ENCODE measurements around the gene RIOK1.

The RIOK1 gene

DNA sequence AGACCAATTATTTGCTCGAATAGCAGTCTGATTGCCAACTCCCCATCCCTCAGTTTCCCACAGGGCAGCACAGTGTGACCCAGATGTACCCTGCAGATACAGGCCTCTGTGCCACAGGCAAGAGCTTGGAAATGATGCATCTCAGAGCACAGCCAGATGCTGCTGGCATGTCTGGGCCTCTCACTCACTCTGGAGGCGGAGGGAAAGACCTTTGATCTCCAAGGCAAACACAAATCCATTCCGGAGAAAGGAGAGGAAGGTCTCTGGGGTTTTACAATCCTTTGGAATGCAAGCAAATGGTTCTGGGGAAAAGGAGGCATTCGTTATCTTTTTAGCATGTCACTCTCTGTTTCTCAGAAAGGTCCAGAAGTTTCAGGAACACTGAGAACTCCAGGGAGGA lies 74.2 kb downstream of the RIOK1 start (continued):
- TF ChIP-seq, protein P1, sequence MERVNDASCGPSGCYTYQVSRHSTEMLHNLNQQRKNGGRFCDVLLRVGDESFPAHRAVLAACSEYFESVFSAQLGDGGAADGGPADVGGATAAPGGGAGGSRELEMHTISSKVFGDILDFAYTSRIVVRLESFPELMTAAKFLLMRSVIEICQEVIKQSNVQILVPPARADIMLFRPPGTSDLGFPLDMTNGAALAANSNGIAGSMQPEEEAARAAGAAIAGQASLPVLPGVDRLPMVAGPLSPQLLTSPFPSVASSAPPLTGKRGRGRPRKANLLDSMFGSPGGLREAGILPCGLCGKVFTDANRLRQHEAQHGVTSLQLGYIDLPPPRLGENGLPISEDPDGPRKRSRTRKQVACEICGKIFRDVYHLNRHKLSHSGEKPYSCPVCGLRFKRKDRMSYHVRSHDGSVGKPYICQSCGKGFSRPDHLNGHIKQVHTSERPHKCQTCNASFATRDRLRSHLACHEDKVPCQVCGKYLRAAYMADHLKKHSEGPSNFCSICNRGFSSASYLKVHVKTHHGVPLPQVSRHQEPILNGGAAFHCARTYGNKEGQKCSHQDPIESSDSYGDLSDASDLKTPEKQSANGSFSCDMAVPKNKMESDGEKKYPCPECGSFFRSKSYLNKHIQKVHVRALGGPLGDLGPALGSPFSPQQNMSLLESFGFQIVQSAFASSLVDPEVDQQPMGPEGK (CRISPR knock-in tag; IDR thresholded peaks at IDR 0.05; ENCODE audit: borderline replicate concordance): no peak

DNA sequence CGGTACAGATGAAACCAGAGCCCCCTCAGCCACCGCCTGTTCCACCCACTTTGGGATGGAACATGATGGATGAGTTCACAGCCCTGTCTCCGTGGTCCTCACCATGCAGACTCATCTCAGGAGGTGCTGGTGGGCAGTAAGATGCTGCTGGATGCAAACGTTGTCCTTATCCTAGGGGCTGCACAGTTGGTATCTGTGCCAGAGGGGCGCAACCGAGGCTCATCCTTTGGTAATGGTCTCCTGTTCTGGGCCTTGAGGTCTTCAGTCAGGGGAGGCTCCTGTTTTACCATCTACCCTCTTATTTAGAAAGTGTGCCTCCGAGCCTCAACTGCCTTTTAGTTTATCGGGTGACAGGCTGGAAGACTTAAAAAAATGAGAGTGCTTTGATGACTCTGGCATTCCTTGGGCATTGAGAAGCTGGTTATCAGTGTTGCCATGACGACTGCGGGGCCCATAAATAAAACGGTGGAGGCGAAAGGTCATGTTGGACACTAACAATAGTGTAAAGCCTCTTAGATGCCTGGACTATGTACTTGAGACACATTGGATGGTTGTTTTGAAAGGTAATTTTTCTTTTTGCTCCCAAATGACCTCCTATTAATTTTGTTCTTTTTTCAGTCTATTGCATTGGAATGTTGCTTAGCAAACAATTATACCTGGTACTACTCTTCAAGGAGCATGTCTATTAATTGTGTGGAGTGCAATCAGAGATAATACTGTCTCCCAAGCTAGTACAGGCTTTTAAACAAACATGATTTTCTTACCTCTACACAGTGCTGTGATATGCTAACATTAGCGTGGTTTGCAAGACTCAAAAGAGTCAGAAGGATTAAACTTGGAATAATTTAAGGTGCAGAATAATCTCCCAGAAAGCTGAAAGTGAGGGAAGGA lies 77.6 kb downstream of the RIOK1 start:
- no peak for TF ChIP-seq ZC3H10 (CRISPR knock-in tag; IDR thresholded peaks at IDR 0.05)
- TF ChIP-seq RARB (CRISPR knock-in tag; IDR thresholded peaks at IDR 0.05): no peak
- TF ChIP-seq CREB5 (CRISPR knock-in tag; IDR thresholded peaks at IDR 0.05; ENCODE audit: low read depth): no peak
- TF ChIP-seq, protein P2, sequence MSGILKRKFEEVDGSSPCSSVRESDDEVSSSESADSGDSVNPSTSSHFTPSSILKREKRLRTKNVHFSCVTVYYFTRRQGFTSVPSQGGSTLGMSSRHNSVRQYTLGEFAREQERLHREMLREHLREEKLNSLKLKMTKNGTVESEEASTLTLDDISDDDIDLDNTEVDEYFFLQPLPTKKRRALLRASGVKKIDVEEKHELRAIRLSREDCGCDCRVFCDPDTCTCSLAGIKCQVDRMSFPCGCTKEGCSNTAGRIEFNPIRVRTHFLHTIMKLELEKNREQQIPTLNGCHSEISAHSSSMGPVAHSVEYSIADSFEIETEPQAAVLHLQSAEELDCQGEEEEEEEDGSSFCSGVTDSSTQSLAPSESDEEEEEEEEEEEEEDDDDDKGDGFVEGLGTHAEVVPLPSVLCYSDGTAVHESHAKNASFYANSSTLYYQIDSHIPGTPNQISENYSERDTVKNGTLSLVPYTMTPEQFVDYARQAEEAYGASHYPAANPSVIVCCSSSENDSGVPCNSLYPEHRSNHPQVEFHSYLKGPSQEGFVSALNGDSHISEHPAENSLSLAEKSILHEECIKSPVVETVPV (CRISPR knock-in tag; IDR thresholded peaks at IDR 0.05): no peak
- TF ChIP-seq ESRRG (CRISPR knock-in tag; IDR thresholded peaks at IDR 0.05): no peak
- no peak for TF ChIP-seq ARNTL (CRISPR knock-in tag; IDR thresholded peaks at IDR 0.05; ENCODE audit: borderline replicate concordance, low read depth)
- TF ChIP-seq BACH2 (CRISPR knock-in tag; IDR thresholded peaks at IDR 0.05; ENCODE audit: borderline replicate concordance): no peak
- no peak for TF ChIP-seq OSR1 (CRISPR knock-in tag; IDR thresholded peaks at IDR 0.05)
- ATAC-seq: no peak
